Measurements from ENCODE around the gene CES1.
"Not testable (repeated sequence)": the region's sequence is repeated elsewhere in the genome, so short reads cannot be mapped to it uniquely, and the experiment has no call there.

Gene CES1

DNA sequence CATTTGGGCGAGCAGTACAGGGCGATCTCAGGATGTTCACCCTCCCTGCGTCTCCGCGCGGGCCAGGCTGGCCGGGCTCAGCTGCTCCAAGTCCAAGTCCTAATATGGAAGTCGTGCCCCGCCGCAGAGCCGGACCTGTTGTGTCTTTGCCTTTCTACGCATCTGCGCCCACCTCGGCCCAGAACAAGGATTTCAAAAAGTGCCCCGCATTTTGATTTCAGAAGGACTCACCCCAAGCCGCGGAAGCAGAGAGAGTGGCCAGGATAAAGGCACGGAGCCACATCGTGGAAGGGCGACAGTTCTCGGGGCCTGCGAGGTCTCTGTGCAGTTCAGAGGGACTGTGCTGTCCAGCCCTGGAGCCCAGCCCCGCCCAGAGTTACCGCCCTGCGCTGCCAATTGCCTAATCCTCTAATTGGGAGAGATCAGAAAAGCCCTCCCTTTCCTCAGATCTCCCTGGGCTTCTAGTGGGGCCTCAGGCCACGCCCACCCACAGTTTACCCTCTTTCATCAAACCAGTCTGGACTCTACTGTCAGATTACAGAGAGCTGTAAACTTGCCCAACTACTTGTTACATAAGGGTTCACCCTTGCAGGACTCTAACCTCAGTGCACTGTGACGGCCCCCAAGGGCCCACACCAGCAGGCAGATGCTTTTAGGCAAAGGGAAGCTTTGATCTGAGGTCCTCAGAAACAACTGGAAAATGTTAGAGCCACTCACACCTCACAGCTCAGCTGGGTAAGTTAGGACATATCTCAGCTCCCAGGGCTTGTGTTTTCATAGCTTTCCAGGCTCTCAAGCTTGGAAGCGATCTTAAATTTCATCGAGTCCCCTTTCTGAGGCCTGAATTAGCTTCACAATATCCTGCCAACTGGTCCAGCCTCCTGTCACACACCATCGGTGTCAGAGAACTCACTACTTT lies at the start of gene CES1:
Gene CES1, minus strand, starts transcription at position 324 of the 919 bp plus-strand sequence. Its CDS starts 41 bp downstream, at position 283.
- DNase-seq = no peak

DNA sequence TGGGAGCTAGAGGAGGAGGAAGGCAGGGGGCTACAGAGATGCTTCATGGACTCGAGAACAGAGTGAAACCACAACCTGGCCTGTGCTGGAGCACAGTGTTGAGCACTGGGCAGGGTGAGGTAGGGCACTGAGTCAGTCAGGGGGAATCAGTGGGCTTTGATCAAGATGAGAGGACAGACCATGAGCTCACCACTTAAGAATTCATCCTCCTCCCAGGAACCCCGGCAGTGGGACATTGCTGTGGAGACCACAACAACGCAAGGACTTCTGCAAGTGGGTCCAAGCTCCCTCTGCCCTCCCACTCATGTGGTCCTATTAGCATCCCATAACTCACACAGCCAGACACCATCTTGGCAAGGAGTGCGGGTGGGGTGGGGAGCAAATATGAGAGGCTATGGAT lies 44.0 kb upstream of the CES1 start:
- no peak for DNase-seq

DNA sequence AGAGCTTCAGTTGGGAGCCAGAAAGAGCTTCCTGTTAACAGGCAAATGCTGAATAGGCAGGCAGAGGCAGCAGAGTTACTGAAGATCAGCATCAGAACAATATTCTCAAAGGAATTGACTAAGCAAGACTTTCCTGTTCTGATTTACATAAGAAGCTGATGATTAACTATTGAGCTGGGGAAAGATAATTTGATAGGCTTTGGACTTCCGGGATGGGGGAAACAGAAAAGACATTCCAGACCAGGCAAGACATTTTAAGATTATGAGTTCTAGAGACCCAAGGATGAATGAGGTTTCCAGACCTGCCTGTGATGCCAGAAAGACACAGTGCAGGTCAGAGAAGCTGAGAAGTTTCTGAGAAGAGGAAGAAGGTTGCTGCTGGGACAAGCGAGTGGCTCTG lies 42.4 kb upstream of the CES1 start, which contains the start of gene CES5A:
Gene CES5A, minus strand, starts transcription at position 101 of the 400 bp plus-strand sequence. CDS start 152 bp downstream, outside the sequence.
- no peak for DNase-seq

DNA sequence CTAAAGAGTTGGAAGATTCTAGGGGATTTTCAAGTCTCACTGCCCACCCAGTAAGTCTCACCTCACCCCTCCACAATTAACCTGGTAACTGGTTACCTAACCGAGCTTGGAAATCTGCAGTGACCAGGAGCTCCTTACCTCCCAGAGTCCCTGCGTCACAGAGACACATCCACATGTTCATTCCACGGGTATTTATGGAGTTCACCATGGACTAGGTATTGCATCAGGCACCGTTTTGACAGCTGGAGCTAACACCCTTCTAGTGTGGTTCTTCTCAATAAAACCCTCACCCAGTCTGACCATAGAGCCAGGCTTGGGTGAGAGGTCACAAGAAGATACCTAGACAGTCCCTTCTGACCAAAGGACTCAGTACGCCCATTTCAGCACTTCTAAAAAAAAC lies 40.2 kb upstream of the CES1 start:
- DNase-seq = no peak

- no peak for DNase-seq
Observed at GRCh38 chr16:55872130-55872529, 39.2 kb upstream of the CES1 start.

DNA sequence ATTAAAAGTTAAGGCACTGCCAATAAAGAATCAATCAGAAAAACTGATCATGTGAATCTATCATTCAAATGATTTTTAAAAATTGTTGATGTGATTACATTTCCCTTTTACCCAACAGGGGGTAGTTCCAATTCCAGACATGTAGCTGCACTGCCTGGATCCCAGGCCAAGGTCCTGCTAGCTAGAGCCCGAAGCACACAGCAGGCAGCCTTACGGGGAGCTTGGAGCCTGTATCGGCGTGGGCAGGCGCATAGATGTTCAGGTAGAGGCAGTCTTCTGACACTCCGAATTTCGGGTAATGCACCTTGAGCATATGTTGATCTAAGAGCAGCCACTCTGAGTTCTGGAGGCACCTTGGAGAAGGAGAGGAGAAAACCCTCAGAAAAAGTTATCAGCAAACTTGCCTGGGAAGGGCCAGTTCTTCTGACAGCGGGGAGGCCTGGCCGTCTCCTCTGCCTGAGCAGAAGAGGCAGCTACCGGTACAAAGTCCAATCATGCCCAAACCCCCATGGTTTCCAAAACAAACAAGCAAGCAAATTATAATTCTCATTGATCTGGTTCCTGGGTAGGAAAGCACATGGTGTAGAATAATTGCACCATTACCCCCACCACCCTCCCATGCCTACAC lies 38.6 kb upstream of the CES1 start:
- DNase-seq = no peak

DNA sequence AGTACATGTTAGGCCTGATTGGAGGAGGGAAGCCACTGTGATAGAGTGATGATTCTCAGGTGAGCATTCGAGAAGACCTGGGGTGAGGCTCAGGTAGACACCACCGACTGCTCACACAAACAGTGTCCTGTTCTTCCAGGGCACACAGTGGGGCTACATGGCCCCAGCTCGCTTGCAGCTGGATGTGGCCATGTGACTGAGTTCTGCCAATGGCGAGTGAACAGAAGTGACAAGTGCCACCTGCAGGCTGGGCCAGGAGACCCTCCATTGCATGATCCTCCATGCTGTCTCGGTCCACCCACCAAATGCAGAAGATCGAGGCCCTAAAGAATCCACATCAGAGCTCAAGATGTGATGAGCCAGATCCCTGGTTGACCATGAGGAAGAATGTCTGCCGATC lies 36.1 kb upstream of the CES1 start:
- DNase-seq = no peak

- no peak for DNase-seq
Observed at GRCh38 chr16:55868137-55868536, 35.2 kb upstream of the CES1 start.

DNA sequence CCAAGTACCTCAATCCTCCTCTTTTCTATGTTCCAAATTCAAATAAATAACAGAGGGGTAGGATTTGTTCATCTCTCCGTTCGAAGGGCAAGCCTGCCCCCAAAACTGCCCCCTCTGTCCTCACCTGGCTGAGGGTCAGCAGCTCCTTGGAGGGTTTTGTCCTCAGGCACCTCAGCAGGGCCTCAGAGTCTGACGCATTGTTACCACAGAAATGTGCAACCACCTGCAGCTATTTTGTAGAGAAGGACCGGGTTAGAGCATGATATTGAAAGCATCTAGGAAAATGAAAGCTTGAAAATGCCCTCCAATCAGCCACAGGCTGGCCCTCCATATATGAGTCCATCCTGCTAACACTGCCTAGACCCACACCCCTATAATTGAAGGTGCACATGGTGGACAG lies 28.4 kb upstream of the CES1 start:
- no peak for DNase-seq

DNA sequence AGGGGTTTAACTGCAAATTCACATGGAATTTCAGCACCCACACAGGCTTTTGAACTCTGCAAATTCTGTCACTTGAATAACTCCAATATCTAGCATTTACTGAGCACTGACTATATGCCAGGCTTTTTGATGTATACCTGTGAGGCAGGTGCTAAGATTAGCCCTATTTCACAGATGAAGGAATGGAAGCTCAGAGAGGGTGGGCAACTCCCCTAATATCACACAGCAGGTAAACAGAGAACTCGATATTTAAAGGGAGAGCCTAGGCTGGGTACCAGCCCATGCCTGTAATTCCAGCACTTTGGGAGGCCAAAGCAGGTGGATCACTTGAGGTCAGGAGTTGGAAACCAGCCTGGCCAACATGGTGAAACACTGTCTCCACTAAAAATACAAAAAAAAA lies 24.8 kb upstream of the CES1 start:
- DNase-seq = not testable (repeated sequence)

- no peak for DNase-seq
Observed at GRCh38 chr16:55856950-55857349, 24.1 kb upstream of the CES1 start.

- DNase-seq = no peak
Observed at GRCh38 chr16:55853114-55853513, 20.2 kb upstream of the CES1 start.

DNA sequence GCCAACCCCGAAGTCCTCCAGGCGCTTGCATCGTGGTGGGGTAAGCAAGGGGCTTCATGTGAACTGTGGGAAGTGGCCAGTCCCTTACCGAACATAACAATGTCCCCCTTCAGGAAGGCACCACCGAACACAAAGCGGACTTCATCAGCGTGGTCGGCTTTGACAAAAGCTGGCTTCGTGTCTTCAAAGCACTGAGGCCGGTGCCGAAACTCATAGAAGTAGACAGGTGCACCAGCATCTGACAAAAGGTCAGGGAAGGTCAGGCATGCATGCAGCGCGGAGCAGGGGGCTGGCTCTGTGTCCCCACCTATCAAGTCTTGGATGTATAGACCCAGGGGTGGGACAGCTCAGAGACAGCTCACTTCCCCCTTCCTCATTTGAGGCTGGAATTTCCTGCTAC lies 16.6 kb upstream of the CES1 start:
- DNase-seq = no peak

DNA sequence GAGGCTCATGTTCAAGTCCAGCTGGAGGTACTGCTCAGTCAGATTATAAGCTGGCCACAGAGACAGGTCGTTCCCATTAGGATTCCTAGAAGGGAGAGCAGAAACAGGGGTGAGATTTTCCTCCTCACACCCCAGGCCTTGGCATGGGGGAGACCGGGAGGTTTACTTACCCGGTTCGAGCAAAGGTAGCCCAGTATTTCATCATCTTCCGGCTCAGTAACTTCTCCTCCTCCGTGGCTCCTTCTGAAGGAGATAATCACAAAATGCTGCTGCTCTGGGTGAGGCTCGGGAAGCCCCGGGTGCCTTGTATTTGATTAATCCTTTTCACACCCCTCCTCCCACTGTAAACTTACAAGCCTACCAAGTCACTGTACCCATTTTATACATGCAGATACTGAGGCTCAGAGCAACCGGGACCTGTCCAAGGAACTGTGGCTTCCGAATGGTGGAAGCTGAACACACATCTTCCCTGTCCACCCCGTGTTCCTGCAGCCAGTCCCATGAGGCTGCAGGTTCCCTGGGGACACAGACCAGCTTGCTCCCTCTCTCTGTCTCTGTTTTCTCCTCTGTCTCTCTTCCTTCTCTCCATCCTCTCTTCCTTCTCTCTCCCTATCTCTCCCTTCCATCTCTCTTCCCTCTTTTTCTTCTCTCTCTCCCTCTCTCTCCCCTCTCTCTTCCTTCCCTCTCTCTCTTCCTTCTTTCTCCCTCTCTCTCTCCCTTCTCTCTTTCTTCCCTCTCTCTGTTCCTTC lies 13.9 kb upstream of the CES1 start:
- DNase-seq = no peak

DNA sequence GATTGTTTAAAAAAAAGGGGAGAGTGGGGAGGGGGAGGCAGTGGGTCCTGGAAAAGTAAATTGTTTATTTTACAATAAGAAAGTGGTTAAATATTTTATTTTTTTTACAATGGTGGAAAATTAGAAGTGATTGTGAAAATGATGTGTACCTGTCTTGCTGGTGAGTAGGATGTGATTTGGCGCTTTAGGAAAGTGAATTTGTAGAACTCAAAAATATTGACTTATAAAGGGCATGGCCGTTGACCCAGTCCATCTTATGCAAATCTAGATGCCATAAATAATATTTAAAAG lies 10.2 kb upstream of the CES1 start:
- DNase-seq = no peak

- peak; percentile 52 for DNase-seq
Observed at GRCh38 chr16:55842369-55843104, 9.6 kb upstream of the CES1 start.

GRCh38 chr16:55839115-55839514 lies 6.2 kb upstream of the CES1 start:
- peak; percentile 13 for DNase-seq

GRCh38 chr16:55836158-55836611 lies 3.3 kb upstream of the CES1 start:
- DNase-seq = no peak

- no peak for DNase-seq
Observed at GRCh38 chr16:55835581-55835980, 2.7 kb upstream of the CES1 start.

DNA sequence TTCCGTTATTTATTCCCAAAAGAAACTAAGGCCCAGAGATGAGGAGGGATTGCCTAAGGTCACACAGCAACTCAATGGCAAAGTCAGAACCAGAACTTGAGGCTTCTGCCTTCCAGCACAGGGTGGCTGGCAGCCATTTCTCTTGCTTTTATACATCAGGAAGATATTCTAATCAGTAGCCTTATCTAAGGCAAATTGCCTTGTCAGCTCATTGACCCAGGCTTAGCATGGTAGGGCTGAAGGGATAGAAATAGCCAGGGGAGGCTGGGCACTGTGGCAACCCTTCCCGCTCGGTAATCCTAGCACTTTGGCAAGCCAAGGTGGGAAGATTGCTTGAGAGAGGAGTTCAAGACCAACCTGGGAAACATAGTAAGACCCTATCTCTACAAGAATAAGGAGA lies 2.3 kb upstream of the CES1 start:
- not testable (repeated sequence) for DNase-seq

DNA sequence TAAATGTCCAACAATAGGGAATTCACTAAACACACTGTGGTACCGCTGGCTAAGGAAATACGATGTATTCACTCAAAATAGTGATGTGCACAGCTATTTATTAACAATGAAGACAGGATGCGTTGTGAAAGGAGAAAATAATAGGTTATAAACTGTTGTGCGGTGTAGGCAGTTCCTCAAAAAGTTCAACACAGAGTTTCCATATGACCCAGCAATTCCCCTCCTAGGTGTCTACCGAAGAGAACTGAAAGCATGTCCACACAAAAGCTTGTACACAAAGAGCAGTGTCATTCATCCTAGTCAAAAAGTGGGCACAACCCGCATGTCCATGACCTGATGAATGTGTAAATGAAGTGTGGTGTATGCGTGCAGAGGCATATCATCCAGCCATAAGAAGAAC lies 1.2 kb upstream of the CES1 start:
- no peak for DNase-seq

- DNase-seq = no peak
Observed at GRCh38 chr16:55832425-55832772, 497 bp downstream of the CES1 start.

DNA sequence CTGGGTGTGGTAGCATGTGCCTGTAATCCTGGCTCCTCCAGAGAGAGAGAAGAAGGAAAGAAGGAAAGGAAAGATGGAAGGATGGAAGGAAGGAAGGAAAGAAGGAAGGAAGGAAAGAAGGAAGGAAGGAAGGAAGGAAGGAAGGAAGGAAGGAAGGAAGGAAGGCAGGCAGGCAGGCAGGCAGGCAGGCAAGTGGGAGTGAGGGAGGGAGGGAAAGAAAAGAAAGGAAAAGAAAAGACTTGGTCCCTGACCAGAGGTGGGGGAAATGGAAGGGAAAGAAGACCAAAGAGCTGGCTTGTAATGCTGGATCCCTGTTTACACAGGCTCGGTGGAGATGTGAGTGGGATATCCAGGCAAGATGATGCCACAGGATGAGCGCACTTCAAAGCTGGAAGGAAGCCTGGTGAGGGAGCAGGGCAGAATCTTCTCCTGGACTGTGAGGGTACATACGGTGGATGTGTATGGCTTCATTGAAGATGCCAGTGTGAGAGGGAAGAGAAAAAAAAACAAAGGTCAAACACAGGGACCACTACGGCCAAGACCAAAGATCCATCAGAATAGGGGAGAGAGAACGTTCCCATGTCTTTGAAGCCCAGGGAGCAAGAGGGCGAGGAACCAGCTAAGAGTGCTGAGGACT lies 2.1 kb downstream of the CES1 start:
- DNase-seq = no peak
